GM19467 (cell line): Measurements from ENCODE around the gene SHISAL1.
"Not testable (repeated sequence)": the region's sequence is repeated elsewhere in the genome, so short reads cannot be mapped to it uniquely, and the experiment has no call there.

Source experiments
- ATAC-seq: cut with Tn5 transposase; IDR thresholded peaks from one replicate; pipeline ENCODE4 v1.9.1; 2021; ENCODE audit warnings: mild to moderate bottlenecking, moderate library complexity; ENCODE audit not compliant: unreplicated experiment

SHISAL1 gene

DNA sequence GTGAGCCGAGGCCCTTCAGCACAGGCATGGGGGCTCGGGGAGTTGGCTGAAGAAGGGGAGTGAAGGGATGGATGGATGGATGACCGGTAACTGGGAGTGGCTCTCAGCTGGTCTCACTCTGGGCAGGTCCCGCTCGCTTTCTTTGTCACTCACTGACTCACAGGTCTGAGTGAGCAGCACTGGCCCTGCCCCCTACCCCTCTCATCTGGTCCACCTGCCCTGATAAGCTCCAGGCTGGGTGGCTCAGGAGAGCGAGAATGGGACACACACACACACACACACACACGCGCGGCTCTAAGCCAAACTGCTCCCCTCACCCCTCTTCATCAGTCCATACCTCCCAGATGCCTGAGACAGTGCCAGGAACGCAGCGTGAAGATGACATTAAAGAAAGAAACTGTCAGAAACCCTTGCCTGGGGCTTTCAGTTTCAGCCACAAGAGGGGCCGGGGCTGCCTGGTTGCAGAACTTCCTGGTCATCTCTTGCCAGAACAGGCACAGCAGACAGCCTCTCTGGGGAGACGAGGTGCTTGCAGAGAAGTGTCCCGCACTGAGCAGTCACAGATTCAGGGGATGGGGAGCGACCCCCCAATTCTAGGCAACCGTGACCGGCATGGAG, 16.5 kb upstream of the SHISAL1 start:
- peak; percentile 53 for ATAC-seq

DNA sequence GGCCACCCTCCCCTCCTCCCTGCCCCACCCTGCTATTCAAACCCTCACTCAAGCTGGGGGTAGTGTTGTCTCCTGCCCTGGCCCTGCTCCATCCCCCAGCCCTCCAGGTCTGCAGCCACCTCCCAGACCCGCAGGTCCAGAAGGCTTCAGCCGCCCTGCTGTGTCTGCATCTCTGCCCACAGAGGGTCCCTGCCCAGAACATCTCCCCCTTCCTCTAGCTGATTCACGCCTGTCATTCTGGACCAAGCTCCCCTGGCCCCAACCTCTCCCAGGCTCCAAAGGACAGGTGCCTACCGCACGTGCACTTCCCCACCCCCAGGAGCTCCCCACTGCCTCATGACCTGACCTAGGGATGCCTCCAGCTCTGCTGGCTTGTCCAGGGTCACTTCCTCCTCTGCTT, 16.0 kb upstream of the SHISAL1 start:
- no peak for ATAC-seq

DNA sequence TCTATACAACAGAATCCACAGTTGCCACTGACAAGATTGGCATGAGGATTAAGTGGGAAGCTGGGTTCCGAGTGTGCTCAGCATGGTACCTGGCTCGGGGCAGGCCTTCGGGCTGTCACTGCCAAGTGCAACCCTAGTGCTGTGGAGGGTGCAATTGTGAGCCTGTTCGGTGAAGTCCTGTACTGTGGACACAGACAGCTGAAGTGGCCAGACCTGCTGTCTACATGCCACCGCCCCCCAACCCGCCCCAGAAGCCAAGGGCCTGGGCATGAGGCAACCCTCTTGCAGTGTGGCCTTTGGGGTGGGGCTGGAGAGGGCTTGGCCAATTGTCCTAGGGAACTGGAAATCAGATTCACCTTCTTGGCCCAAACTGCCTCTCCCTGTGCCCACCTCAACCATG, 15.6 kb upstream of the SHISAL1 start:
- no peak for ATAC-seq

DNA sequence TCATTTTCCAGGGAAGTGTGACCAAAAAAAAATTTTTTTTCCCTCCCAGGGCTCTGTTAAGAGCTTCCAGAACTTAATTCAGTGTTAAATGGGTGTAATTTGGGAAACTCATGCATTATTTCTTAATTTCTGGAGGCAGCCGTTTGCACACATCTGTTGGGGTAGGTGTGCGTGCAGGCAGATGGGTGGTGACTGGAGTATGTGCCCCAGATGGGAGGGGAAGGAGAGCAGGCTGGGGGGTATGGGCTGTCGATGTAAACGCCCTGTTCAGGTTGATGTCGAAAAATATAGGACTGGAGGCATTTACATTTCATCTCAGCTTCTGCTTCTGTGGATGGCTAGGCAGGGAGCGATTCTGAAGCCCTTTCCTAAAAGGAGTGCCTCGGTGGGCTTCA, 13.7 kb upstream of the SHISAL1 start:
- ATAC-seq: no peak

DNA sequence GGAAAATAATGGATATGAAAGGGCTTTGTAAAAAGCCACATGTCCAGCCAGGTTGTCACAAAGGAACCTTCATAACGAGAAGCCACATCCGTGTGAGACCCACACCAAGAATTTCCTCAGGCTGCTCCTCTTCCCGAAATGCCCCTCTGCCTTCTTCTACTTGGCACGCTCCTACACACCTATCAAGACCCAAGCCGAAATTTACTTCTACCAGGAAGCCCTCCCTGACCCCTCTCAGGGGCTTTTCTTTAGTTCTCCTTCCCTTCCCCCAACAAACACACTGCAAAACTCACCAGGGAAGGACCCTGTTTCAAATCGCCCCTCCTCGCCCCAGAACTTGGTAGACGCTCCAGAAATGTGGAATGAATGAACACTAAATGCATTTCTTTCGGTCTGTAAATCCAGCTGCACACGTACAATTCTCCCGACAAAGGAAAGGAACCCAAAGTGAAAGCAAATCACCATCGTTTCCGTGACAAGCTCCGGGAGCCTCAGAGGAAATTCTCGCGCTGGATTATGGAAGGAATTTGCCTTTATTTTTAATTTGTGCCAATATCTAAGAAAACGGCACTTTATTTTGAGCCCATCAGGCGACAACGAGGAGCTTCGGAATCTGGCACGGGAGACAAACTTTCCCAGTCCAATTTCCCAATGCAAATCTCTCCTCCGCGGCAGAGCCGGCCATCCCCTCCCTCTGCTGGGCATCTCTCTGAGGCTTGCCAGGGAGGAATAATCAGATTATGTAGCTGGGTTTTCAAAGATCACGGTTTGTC, 13.2 kb upstream of the SHISAL1 start:
- ATAC-seq: no peak

DNA sequence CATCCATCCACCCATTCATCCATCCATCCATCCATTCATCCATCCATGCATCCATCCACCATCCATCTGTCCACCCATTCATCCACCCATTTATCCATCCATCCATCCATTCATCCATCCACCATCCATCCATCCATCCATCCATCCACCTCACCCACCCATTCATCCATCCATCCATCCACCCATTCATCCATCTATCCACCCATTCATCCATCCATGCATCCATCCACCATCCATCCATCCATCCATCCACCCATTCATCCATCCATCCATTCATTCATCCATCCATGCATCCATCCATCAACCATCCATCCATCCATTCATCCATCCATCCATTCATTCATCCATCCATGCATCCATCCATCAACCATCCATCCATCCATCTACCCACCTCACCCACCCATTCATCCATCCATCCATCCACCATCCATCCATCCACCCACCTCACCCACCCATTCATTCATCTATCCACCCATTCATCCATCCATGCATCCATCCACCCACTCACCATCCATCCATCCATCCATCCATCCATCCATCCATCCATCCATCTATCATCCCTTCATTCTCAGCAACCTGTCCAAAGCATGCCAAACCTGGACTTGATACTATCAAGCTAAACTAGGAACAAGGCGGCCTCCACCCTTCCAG, 10.5 kb upstream of the SHISAL1 start:
- not testable (repeated sequence) for ATAC-seq

DNA sequence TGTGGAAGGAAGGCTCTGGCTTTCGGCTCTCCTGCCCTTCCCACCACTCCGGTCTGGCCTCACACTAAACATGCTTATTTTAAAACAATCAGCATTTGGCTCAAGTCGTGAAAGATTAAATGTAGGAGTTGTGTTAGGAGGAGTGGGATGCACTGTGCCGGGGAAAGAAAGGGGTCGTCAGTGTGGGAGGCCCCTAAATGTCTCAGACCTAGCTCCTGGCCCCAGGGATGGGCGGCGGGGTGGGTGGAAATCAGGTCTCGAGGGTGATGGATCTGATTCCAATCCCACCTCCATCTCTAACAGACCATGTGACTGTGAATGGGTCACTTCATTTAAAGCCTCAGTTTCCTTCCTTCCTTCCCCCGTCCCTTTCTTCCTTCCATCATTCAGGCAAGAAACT, 6.9 kb upstream of the SHISAL1 start:
- no peak for ATAC-seq

DNA sequence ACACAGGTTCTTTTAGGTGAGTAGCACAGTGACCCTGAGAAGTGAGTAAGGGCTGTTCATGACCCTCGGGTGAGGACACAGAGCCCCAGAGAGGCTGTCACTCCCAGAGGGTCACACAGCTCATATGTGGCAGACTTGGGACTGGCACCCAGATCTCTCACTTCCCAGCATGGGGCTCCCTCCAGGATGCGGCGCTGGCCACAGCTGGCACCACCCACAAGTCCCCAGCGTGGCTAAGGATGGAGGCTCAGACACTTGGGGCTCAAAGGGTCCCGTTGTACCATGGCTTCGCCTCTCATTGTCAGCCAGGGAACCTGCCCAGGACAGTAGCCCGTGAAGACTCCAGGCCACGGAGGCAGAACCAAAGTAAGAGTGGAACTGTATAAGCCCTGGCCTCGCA, 6.0 kb upstream of the SHISAL1 start:
- ATAC-seq: no peak

DNA sequence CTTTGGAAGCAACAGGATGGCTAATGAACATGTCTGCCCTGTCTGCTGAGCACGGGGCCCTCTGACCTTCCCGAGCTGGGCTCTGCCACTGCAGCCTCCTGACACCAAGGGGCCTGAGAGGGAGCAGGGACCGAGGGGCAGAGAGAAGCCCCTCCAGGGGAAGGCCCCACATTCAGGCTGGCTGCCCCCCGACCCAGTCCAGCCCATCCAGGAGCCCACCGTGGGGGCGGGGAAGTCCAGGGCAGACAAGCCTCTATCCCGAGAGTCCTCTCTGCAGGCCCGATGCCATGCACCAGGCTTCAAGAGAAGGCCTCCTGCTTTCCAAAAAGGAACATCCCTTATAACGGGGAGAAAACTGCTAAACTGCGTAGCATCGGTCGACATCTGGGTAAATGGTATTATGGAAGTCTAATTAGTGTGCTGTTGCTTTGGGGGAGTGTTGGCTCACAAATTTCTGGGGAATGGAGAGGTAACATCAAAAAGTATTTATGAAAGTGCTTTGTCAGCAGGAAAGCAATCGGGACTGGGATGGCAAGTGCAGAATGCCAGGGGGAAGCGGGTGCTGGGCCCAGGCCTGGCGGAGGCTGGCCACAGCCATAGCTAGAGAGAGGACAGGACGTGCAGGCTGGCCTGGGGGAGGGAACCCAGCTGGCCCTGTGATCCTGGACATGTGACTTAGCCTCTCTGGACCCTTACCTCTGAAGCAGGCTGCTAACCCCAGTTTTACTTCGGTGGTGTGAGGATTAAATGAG, 5.3 kb upstream of the SHISAL1 start:
- ATAC-seq: no peak

DNA sequence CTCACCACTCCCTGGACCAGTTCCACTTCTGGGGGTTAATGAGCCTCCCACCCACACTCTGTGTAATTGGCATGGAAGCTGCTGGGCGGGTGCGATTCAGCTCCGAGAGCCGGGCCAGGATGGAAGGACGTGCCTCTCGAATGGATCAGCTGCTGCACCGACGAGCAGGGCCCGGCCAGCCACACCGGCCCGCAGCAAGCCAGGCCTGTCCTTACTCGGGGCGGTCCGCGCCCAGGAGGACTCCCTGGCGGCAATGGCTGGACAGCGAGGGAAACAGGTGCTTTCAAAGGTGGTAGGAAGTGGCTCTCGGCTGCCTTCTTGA, 4.3 kb upstream of the SHISAL1 start:
- no peak for ATAC-seq

DNA sequence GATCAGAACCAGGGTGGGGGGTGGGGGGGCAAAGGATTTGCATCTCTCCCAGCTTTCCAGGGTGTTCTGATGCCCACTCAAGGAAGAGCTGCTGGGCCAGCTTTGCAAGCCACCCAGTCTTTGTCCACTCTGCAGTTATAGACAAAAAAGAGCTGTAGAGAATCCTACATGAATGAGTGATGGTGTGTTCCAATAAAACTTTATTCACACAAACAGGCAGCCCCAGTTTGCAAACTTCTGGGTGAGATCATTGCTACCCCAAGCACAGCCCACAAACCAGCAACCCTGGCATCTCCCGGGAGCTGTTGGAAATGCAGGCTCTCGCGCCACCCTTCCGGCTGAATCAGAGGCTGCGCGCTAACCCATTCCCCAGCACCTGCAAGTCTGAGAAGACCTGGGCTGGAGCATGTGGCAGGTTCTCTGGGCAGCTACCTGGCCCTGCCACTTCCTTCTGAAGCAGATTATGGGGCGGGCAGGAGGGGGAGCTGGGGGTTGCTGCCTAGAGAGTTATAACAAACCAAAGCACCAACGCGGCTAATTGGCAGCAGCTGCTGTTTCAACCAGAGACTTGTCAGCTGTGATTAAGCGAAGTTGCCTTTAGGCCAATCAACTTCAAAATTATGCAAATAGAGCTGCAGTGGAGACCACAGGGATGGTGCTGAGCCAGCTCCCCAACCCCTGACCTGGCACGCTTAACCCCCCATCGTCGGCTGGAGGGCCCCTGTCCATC, 3.8 kb upstream of the SHISAL1 start:
- ATAC-seq: no peak

DNA sequence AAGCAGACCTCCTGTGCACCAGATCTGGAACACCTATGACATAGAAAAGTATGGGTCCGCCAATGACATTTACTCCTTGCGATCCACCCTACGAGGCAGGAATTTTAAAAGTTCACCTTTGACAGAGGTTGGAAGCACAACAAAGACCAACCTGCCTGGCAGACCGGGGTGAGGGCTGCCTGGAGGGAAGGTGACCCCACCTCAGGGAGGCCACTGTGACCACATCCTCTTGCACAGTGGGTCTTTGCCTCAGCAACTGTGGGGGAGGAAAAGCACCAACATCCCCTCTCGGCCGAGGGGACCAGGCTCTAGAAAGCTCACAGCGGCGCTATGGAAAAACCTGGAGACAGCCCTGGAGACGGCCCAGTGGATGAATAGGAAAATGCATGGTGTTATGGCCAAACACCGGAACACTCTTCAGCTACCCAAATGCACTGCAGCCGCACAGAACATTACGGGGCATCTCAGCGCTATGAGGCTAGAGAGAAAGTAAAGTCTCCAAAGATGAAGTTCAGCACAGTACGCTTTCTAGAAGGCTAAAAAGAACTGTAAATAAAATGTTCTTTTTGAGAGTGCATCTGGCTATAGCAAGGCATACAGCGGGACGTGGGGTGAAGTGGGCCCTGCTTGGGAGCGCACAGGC, 1.8 kb upstream of the SHISAL1 start:
- no peak for ATAC-seq

DNA sequence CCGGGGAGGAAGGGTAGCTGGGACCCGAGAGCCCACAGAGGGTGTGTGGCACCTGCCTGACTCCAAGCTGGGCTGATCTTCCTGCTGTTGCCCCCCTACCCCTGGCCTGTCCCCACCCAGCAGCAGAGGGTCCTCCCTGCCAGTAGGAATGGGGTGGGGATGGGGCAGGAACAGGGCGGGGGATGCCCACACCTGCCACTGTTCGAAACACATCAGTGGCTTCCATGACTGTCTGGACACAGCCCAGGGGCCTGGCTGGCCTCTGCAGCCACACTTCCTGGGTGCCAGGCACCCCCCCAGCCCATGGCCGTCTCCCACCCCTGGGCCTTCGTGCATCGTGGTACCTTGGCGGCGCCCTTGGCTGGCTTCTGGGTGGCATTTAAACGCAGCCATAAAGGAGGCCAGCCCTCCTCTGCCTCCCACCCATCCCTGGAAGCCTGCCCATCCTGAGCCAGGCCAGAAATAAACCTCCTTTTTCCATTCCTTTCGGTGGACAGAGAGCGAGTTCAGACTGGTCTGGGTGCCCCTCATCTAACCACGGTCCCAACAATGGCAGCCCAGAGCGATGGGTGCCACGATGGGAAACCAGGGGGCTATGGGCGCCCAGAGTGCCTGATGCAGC, 745 bp upstream of the SHISAL1 start:
- no peak for ATAC-seq

DNA sequence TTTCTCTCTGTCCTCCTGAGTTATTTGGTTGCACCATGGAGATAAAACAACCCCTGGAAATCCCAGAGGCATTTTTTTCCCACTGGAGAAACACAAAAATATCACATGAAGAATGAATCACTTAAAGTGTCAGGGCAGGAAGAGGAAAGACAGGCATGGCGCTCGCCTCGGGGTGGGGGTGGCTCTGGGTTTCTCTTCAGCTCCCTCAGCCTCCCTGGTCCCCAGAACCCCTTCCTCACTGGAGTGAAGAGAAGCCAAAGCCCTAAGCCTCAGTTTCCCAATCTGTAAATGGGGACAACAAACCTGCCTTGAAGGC, 938 bp downstream of the SHISAL1 start:
- no peak for ATAC-seq

DNA sequence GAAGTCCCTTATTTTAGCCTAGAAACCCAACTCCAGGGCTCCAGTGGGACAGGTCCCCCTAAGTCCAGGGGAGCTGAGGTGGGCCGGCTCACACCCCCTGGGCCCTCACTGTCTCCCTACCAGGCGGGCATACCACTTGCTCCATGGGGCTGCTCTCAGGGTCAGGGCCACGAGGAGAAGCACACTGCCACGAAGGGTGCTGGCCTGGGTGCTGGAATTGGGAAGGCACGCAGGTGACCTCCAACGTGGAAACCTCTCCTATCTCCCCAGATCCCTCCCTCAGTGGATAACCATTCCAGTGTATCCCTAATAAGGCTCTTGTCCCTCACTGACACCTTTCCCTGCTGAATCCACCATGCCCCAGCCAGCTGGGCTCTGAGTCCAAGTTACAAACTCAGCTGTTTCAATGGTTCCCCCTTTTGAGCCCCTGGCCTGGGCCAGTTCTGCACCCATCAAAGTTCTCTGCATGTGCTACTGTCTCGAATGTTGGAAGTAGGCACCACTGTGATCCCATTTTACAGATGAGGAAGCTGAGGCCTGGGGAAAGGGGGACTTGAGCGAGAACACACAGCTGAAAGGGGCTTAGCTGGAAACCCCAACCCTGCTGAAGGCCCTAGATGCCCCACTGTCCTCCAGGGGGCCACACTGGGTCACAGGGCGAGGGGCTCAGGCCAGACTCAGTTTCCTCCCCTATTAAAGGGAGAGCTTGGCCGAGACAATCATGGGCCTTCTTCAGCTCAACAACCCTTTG, 1.5 kb downstream of the SHISAL1 start:
- ATAC-seq: no peak

DNA sequence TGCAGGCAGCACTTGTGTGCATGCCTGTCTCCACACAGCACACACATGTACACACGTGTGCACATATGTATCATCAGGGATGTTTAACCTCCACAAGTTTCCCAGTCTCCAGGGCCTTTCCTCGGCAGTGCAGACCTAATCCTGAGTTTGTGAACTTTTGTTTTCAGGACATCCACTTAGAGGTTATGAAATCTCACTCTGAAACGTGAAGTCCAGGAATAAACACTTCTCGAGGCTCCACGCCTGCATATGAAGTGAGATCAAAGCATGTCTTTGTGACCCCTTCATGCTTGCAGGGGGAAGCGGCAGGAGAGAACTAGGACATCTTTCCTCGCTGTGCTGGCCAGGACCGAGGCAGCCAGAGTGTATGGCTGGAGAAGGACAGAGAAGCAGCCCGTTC, 3.1 kb downstream of the SHISAL1 start:
- ATAC-seq: no peak

DNA sequence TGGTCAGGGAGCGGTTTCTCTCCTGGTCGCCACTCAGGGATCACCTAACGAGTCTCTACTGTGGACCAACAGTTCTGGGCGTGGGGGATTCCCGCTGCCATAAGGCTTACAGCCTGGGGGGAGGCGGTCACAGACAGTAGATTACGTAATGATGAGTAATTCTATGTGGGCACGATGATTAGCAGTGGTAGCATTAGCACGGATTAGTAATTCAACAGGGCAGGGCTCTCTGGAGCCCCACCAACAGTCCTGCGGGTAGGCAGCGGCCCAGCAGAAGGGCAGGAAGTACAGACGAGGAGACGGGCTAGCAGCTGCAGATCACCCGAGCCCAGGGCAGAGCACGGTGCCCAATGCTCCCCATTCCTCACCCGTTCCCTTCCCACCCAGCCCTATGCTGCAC, 3.6 kb downstream of the SHISAL1 start:
- ATAC-seq: no peak

DNA sequence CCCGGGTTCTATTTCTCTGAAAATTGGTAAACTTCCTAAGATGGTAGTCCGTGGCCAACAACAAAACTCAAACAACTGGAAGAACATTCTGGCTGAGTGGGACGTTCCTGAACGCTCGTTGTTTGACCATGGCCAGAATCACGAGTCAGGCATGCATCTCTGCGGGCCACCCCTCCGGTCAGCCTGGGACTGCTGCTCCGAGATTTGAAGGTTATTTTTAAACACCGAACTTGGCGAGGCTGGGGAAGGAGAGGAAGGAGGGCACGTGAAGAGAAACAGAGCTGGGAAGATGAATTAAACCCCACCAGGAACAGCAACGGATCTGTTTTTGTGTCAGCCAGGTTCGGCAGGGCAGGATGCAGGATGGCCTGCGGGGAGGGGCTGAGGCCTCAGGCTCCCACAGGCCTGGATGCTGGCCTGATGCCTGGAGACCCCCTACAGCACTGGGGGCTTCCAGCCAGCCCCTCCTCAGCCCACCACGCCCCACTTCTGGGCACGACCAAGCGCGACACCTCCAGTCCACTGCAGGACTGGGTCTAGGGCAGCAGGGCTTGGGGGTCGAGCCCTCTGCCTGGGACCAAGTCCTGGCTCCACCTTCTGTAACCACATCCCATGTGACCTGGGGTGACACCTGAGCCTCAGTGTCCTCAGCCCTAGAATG, 5.1 kb downstream of the SHISAL1 start:
- ATAC-seq: no peak

DNA sequence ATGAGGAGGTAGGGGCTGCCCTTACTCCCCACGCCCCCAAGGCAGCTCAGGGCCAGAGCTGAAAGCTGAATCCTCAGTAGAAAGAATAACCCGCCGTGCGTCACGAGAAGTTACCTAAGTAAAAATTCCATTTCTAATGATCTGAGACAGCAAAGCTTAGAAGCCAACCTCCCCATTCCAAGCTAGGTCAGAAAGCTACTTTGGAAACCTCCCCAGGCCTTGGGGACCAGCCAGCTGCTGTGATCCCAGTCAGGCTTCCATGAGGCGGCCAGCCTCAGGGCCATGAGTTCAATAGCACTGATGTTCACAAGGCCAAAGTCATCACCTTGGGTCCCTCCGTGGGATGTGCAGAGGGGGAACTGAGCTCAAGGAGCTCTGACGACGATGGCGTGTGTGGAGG, 6.9 kb downstream of the SHISAL1 start:
- no peak for ATAC-seq
